HG02642 (cell line): ENCODE data around the gene TXLNA.

ENCODE experiments used
- ATAC-seq: cut with Tn5 transposase; IDR thresholded peaks from one replicate; pipeline ENCODE4 v1.9.1; 2021; ENCODE audit warnings: mild to moderate bottlenecking; ENCODE audit not compliant: unreplicated experiment, poor library complexity

TXLNA gene

GRCh38 chr1:32242341-32242851 is 62.9 kb downstream of the TXLNA start:
- ATAC-seq: no peak

- no peak for ATAC-seq
Measured at GRCh38 chr1:32246888-32247273, 67.4 kb downstream of the TXLNA start, which contains the start of gene FAM167B. TSS of gene FAM167B (plus strand) at chr1:32247222. CDS start at chr1:32247422, 200 bp downstream.

- ATAC-seq: no peak
Measured at GRCh38 chr1:32247452-32247851, 68.0 kb downstream of the TXLNA start.
